ENCODE results near the gene SLC7A9. TPM values are rescaled to one million over a fixed set of nuclear protein-coding genes. Genes with fewer than 3 reads are reported as not detected.

Gene SLC7A9
- 1 to 10 TPM in 1 of 6 donors, under 1 TPM in 3, not detected in 2; 0.26 to 1.2 (median 0.44) TPM for total RNA-seq

DNA sequence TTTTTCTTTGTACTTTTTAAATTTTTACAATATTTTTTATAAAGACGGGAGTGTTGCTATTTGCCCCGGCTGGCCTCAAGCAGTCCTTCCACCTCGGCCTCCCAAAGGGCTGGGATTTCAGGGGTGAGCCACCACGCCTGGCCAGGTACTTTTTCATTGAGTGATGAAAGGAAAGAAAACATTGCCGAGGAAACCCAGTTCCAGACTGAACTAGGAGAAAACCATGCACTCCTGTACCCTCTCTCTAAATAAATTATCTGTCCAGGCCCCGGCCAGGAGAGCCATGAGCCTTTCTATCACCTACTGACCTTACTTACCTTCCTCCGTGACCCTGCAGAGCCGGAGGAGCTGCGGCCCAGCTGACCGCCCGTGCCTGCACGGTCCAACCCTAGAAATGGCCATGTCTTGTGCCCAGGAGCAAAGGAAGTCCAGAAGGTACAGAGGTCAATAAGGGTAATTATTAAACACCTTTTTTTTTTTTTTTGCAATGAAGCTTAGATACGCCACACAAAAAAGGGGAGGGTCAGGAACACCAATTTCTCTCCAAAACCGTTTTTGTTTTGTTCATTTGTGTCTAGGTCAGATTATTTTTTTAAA lies at the start of gene SLC7A9:
SLC7A9 (minus strand) TSS at position 399 of the 597 bp plus-strand sequence. CDS start 1,233 bp downstream, outside the sequence.
- H3K36me3 ChIP-seq, result no peaks in the 10 kb centered on the region
- H3K4me1 ChIP-seq, result no peaks in the 10 kb centered on the region
- H3K27ac ChIP-seq, result no peak within 1 kb of the TSS
- H3K4me3 ChIP-seq, result no peak within 1 kb of the TSS
- 78 to 79% methylated on average over 14 of the region's 14 CpGs for WGBS, 2 donors
- no peaks in the 10 kb centered on the region for H3K9me3 ChIP-seq
- ATAC-seq (ENCODE audit: low FRiP score in 2 of 2) (no peak), DNase-seq (peak in 1 of 2 donors; percentile 44)
- H3K27me3 ChIP-seq, result no peaks in the 10 kb centered on the region
- no peak for TF ChIP-seq EP300 (IDR thresholded peaks at IDR 0.05)
- no peak for TF ChIP-seq POLR2AphosphoS5 (IDR thresholded peaks at IDR 0.05)
- TF ChIP-seq, protein P1, sequence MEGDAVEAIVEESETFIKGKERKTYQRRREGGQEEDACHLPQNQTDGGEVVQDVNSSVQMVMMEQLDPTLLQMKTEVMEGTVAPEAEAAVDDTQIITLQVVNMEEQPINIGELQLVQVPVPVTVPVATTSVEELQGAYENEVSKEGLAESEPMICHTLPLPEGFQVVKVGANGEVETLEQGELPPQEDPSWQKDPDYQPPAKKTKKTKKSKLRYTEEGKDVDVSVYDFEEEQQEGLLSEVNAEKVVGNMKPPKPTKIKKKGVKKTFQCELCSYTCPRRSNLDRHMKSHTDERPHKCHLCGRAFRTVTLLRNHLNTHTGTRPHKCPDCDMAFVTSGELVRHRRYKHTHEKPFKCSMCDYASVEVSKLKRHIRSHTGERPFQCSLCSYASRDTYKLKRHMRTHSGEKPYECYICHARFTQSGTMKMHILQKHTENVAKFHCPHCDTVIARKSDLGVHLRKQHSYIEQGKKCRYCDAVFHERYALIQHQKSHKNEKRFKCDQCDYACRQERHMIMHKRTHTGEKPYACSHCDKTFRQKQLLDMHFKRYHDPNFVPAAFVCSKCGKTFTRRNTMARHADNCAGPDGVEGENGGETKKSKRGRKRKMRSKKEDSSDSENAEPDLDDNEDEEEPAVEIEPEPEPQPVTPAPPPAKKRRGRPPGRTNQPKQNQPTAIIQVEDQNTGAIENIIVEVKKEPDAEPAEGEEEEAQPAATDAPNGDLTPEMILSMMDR (IDR thresholded peaks at IDR 0.05), result no peak
- no peak for TF ChIP-seq POLR2A (IDR thresholded peaks at IDR 0.05)

DNA sequence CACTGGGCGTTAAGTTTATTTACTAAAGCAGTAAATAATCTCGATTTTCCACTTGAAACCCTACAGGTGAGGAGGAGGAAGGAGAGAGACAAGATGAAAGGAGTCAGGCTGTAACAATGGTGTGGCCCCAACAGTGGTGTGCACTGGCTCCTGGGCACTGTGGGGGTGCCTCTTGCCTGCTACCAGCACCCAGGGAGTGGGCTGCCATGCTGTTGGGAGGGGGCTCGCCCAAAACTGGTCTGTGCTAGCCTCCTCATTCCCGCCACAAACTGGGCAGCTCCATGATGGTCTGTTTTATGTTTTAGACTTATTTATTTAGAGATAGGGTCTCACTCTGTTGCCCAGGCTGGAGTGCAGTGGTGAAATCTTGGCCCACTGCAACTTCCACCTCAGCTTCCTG lies 49.8 kb upstream of the SLC7A9 start:
- Histone ChIP-seq H3K27me3 (no peaks in the 10 kb centered on the region), H3K4me1 (no peaks in the 10 kb centered on the region), H3K9me3 (no peaks in the 10 kb centered on the region), H3K4me3 (no peak overlapping the region), H3K36me3 (peaks cover 3 to 69% (median 25%) of the 10 kb centered on the region in 4 donors), H3K27ac (no peak overlapping the region)
- 97 to 98% methylated on average over 4 of the region's 4 CpGs for WGBS, 2 donors
- DNase-seq (no peak), ATAC-seq (ENCODE audit: low FRiP score in 2 of 2) (no peak)
- TF ChIP-seq POLR2AphosphoS5 (IDR thresholded peaks at IDR 0.05) (no peak), POLR2A (IDR thresholded peaks at IDR 0.05) (no peak), EP300 (IDR thresholded peaks at IDR 0.05) (no peak)
- TF ChIP-seq, protein P1 (IDR thresholded peaks at IDR 0.05), result no peak

DNA sequence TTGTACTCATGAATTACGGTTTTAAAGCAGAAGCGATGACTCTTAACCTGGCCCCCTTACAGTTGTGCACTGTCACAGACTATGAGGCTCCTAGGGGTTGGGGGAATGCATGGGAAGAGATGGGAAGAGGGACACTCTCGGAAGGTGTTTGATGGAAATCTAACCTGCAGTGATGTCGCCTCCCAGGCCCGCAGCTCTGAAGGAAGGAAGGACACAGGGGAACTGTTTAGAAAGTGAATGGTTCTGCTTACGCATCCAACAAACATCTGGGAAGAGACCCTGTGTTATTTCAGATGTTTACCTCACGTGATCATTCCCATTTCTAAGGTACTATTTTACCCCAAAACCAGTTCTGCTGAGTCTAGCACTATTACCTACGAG lies 48.0 kb upstream of the SLC7A9 start:
- H3K4me1 ChIP-seq, result no peaks in the 10 kb centered on the region
- H3K27me3 ChIP-seq, result no peaks in the 10 kb centered on the region
- DNase-seq (no peak), ATAC-seq (ENCODE audit: low FRiP score in 2 of 2) (no peak)
- H3K36me3 ChIP-seq, result peaks cover 3 to 60% (median 17%) of the 10 kb centered on the region in 4 donors
- no peak overlapping the region for H3K27ac ChIP-seq
- TF ChIP-seq POLR2A (IDR thresholded peaks at IDR 0.05) (no peak), POLR2AphosphoS5 (IDR thresholded peaks at IDR 0.05) (no peak), EP300 (IDR thresholded peaks at IDR 0.05) (no peak)
- TF ChIP-seq, protein P1 (IDR thresholded peaks at IDR 0.05), result no peak
- H3K9me3 ChIP-seq, result no peaks in the 10 kb centered on the region
- no peak overlapping the region for H3K4me3 ChIP-seq
- WGBS, 2 donors, result 92 to 93% methylated on average over 8 of the region's 8 CpGs

DNA sequence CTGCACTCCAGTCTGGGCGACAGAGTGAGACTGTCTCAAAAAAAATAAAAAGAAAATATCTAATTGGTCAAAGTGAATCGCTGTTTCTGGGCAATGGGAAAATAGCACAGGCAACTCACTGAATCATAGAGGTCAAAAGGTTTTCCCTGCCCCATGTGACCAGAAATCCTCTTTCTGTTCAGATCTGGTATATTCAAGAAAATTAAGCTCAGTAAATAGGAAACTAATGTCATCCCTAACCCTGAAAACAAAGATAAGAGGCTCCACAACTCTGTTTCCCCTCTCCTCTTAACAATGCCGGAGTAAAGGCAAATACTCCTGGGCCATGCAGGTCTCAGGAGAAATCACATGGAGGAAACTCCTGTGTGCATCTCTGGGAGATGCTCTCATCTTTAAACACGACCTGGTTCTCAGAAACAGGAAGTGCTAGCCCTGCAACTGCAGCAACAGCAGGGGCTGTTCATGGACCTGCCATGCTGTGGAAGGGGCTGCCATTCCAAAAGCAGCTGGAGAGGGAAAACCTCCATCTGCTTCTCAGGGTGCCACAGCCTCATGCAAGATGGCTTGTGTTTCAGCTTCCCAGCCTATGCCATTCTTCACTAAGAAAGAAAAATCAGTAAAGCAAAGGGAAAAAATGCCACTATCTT lies 47.5 kb upstream of the SLC7A9 start:
- no peak for TF ChIP-seq POLR2AphosphoS5 (IDR thresholded peaks at IDR 0.05)
- TF ChIP-seq POLR2A (IDR thresholded peaks at IDR 0.05), result no peak
- TF ChIP-seq, protein P1 (IDR thresholded peaks at IDR 0.05), result no peak
- no peak for TF ChIP-seq EP300 (IDR thresholded peaks at IDR 0.05)

More for the DNA sequence above, 47.5 kb upstream of the SLC7A9 start:
- Histone ChIP-seq H3K36me3 (peaks cover 3 to 55% (median 14%) of the 10 kb centered on the region in 4 donors), H3K4me3 (no peak overlapping the region), H3K27me3 (no peaks in the 10 kb centered on the region), H3K9me3 (no peaks in the 10 kb centered on the region), H3K4me1 (no peaks in the 10 kb centered on the region), H3K27ac (no peak overlapping the region)
- DNase-seq (no peak), ATAC-seq (ENCODE audit: low FRiP score in 2 of 2) (no peak)
- 47 to 52% methylated on average over 4 of the region's 4 CpGs for WGBS, 2 donors
